ENCODE results near the gene DCXR. TPM values are rescaled to one million over a fixed set of nuclear protein-coding genes. Genes with fewer than 3 reads are reported as not detected.

DCXR gene
- total and polyA plus RNA-seq, 2 of the 4 experiments (the other 2 are of a cell fraction), result 36.6 to 139 TPM

- H3K9me3 ChIP-seq (ENCODE audit: control insufficient read depth, insufficient read depth, low read length), result no peaks in the 10 kb centered on the region
- BruUV-seq (replicated peaks), result no TSS peak
These were observed 50.9 kb downstream of the DCXR start for GRCh38 chr17:81986606-81987005.

More at GRCh38 chr17:81986606-81987005, 50.9 kb downstream of the DCXR start:
- Histone ChIP-seq H4K5ac (ENCODE audit: low read depth, low read length) (no peak overlapping the region), H3K4ac (ENCODE audit: low read depth, low read length) (no peak overlapping the region), H3K4me3 (ENCODE audit: insufficient read depth, low read depth, low read length) (no peak overlapping the region), H2BK20ac (ENCODE audit: low read depth, low read length) (no peak overlapping the region), H3K9me1 (ENCODE audit: insufficient read depth, low read length) (no peaks in the 10 kb centered on the region), H3K4me1 (ENCODE audit: control insufficient read depth, insufficient read depth, low read length) (peaks cover 4% of the 10 kb centered on the region; the same call in 1 of the 2 replicates), H3K27ac (ENCODE audit: insufficient read depth, low read length) (no peak overlapping the region), H2AFZ (replicated peaks; ENCODE audit: low read length, poor library complexity) (no peak overlapping the region), H2BK5ac (ENCODE audit: low read depth, low read length, poor library complexity, severe bottlenecking) (no peak overlapping the region), H2BK120ac (ENCODE audit: low read depth, low read length) (no peak overlapping the region), H3K27me3 (ENCODE audit: control insufficient read depth, insufficient read depth, low read length) (no peaks in the 10 kb centered on the region), H3K79me1 (ENCODE audit: low read depth in 1 of 2, low read length in 2 of 2) (peaks cover 0 to 25% of the 10 kb centered on the region in 2 experiments; a peak in 3 of 4 replicates), H4K8ac (ENCODE audit: low read depth in 2 of 2, low read length in 2 of 2) (no peak overlapping the region), H3K14ac (replicated peaks; ENCODE audit: low read depth, low read length) (no peak overlapping the region), H3K9ac (ENCODE audit: low read depth, low read length) (no peak overlapping the region), H3K23ac (ENCODE audit: low read depth, low read length) (no peak overlapping the region), H2AK5ac (ENCODE audit: low read depth, low read length) (no peak overlapping the region), H3K4me2 (ENCODE audit: low read depth, low read length) (no peak overlapping the region), H3K56ac (ENCODE audit: extremely low read depth, insufficient read depth, low read length) (no peak overlapping the region), H4K91ac (ENCODE audit: insufficient read depth, low read depth, low read length) (no peak overlapping the region), H3K18ac (ENCODE audit: low read depth, low read length) (no peak overlapping the region), H3K36me3 (ENCODE audit: control insufficient read depth, insufficient read depth, low read length) (peaks cover 37% of the 10 kb centered on the region), H4K20me1 (ENCODE audit: insufficient read depth, low read length) (peaks cover 4% of the 10 kb centered on the region), H2AK9ac (replicated peaks; ENCODE audit: low read depth, low read length, poor library complexity) (no peak overlapping the region), H2BK15ac (ENCODE audit: low read depth, low read length) (no peak overlapping the region)
- DNase-seq (no peak), ATAC-seq (ENCODE audit: low read depth) (no peak)
- WGBS, 2 experiments (ENCODE audit: extremely low coverage in 2 of 2, insufficient read length in 1 of 2), result 95% methylated on average over 16 of the region's 26 CpGs; no CpG with 5 or more reads in 1 of the 2 experiments
- intact Hi-C loops (cut with micrococcal nuclease), result no loop called here
- ChIA-PET CTCF (no interaction called here), POLR2A (ENCODE audit: unreplicated experiment) (no interaction called here)
- no peak for TF ChIP-seq RAD21 (IDR thresholded peaks at IDR 0.05; ENCODE audit: low read length)
- TF ChIP-seq RFX5 (IDR thresholded peaks at IDR 0.05; ENCODE audit: low read depth, low read length), result no peak
- TF ChIP-seq MXI1 (IDR thresholded peaks at IDR 0.05; ENCODE audit: borderline replicate concordance, low read depth, low read length), result no peak
- no peak for TF ChIP-seq POLR2A (IDR thresholded peaks at IDR 0.05; ENCODE audit: low read depth, low read length)
- no peak for TF ChIP-seq MAZ (IDR thresholded peaks at IDR 0.05; ENCODE audit: borderline replicate concordance, low read depth, low read length)
- no peak for TF ChIP-seq NFE2L2 (IDR thresholded peaks at IDR 0.05; ENCODE audit: low read depth, low read length)
- no peak for TF ChIP-seq CEBPB (IDR thresholded peaks at IDR 0.05; ENCODE audit: low read depth, low read length)
- no peak for TF ChIP-seq CHD1 (IDR thresholded peaks at IDR 0.05; ENCODE audit: low read depth, low read length)
- no peak for TF ChIP-seq MAFK (IDR thresholded peaks at IDR 0.05; ENCODE audit: low read depth, low read length)
- no peak for TF ChIP-seq RCOR1 (IDR thresholded peaks at IDR 0.05; ENCODE audit: insufficient replicate concordance, low read length)
- no peak for TF ChIP-seq FOS (IDR thresholded peaks at IDR 0.05; ENCODE audit: low read depth, low read length)
- TF ChIP-seq USF2 (IDR thresholded peaks at IDR 0.05; ENCODE audit: low read depth, low read length), result no peak
- TF ChIP-seq CTCF (conservative IDR thresholded peaks at IDR 0.05; ENCODE audit: low read depth, low read length), result no peak
- TF ChIP-seq ELK1 (IDR thresholded peaks at IDR 0.05; ENCODE audit: borderline replicate concordance, low read depth, low read length), result no peak
- TF ChIP-seq BHLHE40 (IDR thresholded peaks at IDR 0.05; ENCODE audit: low read depth, low read length), result no peak
- TF ChIP-seq SMC3 (IDR thresholded peaks at IDR 0.05; ENCODE audit: low read depth, low read length), result no peak
- in situ Hi-C loops (cut with MboI; ENCODE audit: low sequenced_read_pairs), result no loop called here
- dilution Hi-C loops (cut with HindIII; ENCODE audit: low sequenced_read_pairs, unreplicated experiment), result no loop called here

All from IMR-90 (cell line).